LHCN-M2 (cell line): ENCODE results near the gene SAMD9L. TPM values are rescaled to one million over a fixed set of nuclear protein-coding genes. Genes with fewer than 3 reads are reported as not detected.
A peak's percentile ranks its signal among the peaks of the same experiment; 100 is the strongest.
"Not testable (repeated sequence)": the region's sequence is repeated elsewhere in the genome, so short reads cannot be mapped to it uniquely, and the experiment has no call there.

Experiments used
- DNase-seq: peaks from one replicate; pipeline ENCODE4 v3.0.0-alpha.2; 2012; ENCODE audit warnings: low read depth
- total RNA-seq: library from RNA; depleted of rRNA; stranded (reverse); fragments of >200 nt; gene quantifications from 2 replicates; pipeline ENCODE4 v1.2.3, GENCODE V29; 2014

The SAMD9L gene
- total RNA-seq, 1 experiment from 2014 or later = 28.4 TPM

DNA sequence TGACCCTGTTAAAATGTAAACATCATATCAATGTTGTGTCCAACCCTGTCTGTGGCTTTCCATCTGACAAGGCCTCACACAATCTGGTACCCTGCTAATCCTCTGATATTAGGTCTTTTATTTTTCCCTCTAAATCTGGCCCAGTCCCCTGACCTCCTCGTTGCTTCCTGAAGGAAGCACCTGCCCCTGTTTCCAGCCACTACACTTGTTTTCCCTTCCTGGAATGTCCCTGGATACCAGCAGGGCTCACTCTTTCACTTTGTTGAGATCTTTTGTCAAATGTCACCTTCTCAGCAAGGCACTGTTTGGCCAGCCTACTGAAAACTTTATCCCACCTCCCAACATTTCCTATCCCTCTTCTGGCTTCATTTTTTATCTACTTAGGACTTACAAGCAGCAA lies 2.1 kb downstream of the SAMD9L start:
- DNase-seq = no peak

DNA sequence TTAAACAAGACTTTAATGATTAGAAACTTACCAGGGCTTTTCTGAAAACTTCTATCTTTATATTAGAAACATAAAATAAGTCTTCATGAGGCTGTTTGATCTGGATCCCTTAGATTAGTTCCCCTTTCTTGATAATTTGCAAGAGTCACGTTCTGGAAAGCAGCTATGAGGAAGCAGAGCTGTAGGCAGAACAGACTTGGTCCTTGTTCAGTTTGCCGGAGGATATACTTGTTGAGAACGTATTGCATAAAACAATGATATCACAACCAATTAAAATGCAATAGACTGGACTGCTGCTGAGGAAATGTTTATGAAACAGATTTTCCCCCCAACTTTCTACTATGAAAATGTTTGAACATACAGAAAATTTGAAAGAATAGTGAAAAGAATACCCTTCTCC lies 2.8 kb downstream of the SAMD9L start:
- DNase-seq = no peak

DNA sequence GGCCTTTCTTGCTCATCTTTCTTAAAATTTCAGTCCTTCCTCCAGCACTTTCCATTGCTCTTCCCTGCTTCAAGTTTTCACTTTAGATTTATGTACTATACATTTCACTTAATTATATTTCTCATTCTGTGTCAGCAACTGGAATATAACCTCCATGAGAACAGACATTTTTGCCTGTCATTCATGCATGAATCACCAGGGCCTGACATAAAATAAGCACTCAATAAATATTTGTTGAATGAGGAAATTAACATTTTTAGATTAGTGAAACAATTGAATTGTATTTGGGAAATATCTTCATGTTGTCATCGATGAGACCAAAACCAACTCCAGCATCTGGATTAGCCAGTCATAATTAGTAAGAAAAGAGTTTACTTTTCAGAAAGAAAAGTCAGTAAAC lies 6.1 kb downstream of the SAMD9L start:
- DNase-seq = peak; percentile 22

DNA sequence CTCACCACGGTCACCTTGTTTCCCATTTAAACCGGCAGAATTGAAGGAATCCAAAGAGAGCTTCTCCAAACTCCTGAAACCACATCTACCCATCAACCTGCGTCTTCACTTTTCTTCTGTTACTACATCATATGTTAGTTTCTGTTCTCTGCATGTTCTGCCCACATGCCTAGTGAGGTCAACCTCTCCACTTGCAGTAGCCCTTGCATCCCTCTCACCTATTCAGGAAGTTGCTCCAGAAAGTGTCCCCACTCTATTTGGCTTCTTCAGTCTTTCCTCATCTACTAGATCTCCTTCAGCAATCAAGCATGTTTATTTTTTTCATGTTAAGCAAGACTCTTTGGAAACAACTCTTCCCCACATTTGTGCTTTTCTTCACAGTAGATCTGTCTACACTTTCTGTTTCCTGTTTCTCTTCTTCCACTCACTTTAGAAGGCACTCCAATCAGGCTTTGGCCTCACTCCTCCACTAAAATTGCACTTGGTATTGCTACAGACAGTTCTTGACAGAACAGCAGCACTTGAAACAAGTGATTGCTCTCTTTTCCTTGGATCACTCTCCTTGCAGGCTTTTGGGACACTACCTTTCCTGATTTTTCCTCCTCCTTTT lies 7.5 kb downstream of the SAMD9L start:
- DNase-seq = no peak

DNA sequence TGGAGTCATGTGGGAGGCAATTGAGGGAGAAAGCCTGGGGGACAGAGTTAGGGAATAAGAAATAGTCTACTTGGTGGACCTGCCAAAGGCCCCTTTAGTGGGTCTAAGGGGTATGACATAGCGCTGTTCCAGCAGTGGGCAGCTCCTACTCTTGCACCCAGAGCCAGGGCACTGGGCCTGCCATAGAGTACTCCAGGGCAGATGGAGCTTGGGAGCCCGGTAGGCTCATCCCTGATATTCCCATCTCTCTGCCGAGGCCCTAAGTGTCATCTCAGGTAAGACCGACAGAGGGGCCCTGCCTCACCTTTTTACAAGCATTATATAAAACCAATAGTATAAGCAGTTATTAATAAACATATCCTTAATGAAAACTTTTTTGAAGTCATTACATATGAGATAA lies 9.6 kb downstream of the SAMD9L start:
- no peak for DNase-seq

DNA sequence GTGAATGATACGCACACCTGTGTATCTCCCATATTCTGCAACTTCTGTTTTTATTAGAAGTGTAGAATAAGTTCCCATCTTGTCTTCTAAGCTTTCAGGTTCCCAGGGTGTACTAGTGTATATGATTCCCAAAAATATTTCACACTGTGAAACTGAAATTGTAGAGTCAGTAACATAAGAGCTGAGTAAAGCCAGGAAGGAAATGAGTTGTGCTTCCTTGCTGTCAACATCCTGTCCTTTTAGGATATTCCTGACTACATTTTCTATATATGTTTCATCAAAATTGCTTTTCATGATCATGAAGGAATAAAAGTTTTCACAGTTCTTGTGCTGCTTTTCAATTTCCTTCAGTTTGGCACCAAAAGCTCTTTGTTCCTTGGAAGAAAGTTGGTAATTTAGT lies 15.2 kb downstream of the SAMD9L start:
- DNase-seq = no peak

GRCh38 chr7:93132216-93132615 lies 16.0 kb downstream of the SAMD9L start:
- no peak for DNase-seq

- not testable (repeated sequence) for DNase-seq
Observed at GRCh38 chr7:93126954-93127353, 21.2 kb downstream of the SAMD9L start.

DNA sequence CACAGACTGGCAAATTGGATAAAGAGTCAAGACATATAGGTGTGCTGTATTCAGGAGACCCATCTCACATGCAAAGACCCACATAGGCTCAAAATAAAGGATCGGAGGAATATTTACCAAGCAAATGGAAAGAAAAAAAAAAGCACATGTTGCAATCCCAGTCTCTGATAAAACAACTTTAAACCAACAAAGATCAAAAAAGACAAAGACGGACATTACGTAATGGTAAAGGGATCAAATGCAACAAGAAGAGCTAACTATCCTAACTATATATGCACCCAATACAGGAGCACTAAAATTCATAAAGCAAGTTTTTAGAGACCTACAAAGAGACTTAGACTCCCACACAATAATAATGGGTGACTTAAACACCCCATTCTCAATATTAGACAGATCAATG lies 24.7 kb downstream of the SAMD9L start:
- not testable (repeated sequence) for DNase-seq

DNA sequence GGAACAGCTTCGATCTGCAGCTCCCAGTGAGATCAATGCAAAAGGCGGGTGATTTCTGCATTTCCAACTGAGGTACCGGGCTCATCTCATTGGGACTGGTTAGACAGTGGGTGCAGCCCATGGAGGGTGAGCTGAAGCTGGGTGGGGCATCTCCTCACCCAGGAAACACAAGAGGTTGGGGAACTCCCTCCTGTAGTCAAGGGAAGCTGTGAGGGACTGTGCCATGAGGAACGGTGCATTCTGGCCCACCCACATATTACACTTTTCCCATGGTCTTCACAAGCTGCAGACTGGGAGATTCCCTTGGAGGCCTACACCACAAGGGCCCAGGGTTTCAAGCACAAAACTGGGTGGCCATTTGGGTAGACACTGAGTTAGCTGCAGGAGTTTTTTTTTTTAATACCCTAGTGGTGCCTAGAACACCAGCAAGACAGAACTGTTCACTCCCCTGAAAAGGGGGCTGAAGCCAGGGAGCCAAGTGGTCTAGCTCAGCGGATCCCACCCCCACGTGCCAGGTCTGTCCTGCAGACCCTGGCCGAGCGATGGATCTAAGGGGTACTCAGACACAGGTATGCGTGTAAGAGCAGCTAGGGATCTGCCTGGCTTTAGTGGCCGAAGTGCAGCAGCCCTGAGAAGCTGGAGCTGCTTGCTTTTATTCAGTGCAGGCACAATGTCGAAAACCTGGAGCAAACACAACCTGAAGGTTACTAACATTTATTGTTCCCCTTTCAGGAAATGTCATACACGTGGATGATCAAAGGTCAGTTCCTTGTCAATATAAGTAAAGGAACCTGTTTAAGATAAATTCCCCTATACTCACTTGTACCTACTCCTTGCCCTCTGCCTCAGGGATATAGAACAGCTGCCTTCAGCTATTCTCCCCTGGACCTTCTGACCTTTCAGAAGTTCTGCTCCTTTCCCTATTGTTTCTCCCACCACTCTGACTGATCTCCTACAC lies 27.3 kb downstream of the SAMD9L start:
- no peak for DNase-seq

- DNase-seq = peak; percentile 15
Observed at GRCh38 chr7:93119191-93119905, 28.8 kb downstream of the SAMD9L start.

GRCh38 chr7:93117852-93118530 lies 30.2 kb downstream of the SAMD9L start, which contains the start of gene SAMD9:
Gene SAMD9 (minus strand): TSS chr7:93117979. CDS start chr7:93106097, 11,882 bp downstream.
- peak; percentile 95 for DNase-seq

DNA sequence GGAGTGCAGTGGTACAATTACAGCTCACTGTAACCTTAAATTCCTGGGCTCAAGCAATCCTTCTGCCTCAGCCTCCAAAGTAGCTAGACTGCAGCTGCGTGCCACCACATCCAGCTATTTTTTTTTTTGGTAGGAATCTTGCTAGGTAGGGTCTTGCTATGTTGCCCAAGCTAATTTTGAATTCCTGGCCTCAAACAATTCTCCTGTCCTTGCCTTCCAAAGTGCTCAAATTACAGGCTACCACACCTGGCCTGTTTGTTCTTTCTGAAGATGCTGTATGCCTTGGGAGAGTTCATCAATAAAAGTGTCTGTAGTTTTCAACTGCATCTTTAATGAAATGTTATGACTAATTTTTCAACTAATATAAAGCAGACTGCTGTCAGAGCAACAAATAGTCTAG lies 30.9 kb downstream of the SAMD9L start:
- peak; percentile 14 for DNase-seq

DNA sequence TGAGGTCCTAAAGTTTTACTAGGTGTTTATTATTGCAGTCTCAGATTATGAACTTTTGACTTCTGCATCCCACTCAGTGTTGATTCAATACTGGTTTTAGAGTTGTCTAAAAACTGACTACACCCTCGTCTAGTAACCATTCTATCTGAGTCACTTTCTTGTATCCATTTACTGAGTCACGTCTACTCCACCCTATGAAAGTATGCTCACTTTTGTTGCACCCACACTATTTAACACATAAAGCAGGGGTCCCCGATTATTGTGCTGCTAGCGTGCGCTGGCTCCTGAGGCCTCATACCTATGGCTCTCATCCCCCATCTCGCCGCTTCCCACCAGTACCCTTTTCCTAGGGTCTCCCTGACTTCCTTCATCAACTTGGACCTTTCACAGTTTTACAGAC lies 32.4 kb downstream of the SAMD9L start:
- DNase-seq = peak; percentile 82

- DNase-seq = no peak
Observed at GRCh38 chr7:93108003-93108402, 40.2 kb downstream of the SAMD9L start.

DNA sequence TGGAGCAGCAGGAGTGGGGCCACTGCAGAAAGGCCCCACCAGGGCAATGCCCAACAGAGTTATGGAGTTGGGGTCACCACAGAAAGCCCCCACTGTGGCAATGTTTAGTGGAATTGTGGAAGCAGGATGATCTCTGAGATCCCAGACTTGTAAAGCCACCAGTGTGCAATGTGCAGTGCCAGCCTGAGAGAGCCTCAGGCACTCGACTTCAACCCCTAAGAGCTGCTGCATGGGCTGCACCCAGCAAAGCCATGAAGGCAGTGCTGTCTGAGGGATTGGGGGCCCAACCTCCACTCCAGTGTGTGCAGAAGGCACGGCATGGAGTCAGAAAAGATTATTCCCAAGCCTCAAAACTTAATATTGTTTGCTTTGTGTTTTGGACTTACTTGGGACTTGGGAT lies 50.8 kb downstream of the SAMD9L start:
- DNase-seq = no peak

DNA sequence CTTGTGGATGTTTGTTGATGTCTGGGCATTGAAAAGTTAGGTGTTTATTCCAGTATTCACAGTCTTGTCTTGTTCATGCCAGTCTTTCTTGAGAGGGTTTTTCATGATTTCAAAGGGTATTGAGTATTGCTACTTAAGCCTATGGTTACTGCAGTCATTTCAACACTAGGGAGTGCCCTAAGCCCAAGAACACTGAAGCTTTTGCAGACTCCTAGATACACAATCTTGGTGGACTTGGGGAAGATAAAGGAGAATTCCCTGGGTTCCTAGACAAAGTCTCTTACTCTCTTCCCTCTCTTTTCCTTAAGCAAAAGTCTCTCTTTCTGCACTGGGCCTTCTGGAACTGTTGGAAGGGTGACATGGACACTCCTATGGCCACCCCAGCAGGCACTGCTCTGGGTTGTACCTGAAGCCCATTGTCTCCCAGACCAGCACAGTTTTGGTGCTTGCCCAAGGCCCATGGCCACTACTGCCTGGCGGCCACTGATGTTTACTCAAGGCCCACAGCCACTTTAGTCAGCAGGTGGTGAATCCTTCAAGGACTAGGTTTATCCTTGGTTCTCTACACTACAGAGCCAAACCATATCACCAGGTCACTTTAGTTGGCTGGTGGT lies 55.3 kb downstream of the SAMD9L start:
- peak; percentile 45 for DNase-seq
